SK-N-SH (cell line): ENCODE measurements around the gene HSFX3. TPM values are rescaled to one million over a fixed set of nuclear protein-coding genes. Genes with fewer than 3 reads are reported as not detected.
A peak's percentile ranks its signal among the peaks of the same experiment; 100 is the strongest.
"Not testable (repeated sequence)": the region's sequence is repeated elsewhere in the genome, so short reads cannot be mapped to it uniquely, and the experiment has no call there.

ENCODE experiments used
- CTCF ChIA-PET: fragments of 300-600, 350-600 bp; formaldehyde crosslinking; extraction: SDS; loops from one replicate; lab custom pipeline; 2021; lab: Yijun Ruan, JAX
- POLR2A ChIA-PET: fragments of 350-600 bp; sonication (Branson Sonifier 250); formaldehyde crosslinking; extraction: SDS; loops from one replicate; lab custom pipeline; 2020; ENCODE audit warnings: antibody characterized with exemption, inconsistent platforms; lab: Yijun Ruan, JAX
- DNase-seq: peaks from one replicate; pipeline ENCODE4 v3.0.0; 2012
- H2AFZ ChIP-seq: fragments of 200-600 bp; sonication (generic); 2 replicates; pipeline ENCODE4 v1.8.1; 2016; ENCODE audit warnings: antibody characterized with exemption, mild to moderate bottlenecking, low read depth
- H3F3A ChIP-seq: fragments of 200-600 bp; sonication (generic); replicated peaks from 2 replicates; pipeline ENCODE3; 2016; ENCODE audit warnings: antibody characterized with exemption, mild to moderate bottlenecking; ENCODE audit not compliant: insufficient read depth
- H3K27ac ChIP-seq, 2 experiments: fragments of 200-500 bp in 1 of 2; fragments of 200-600 bp in 1 of 2; sonication (Bioruptor generic) in 1 of 2; sonication (generic), shearing (Covaris generic) in 1 of 2; 2 replicates each; pipeline versions ENCODE4 v1.5.1 to v1.6.1; 2014 to 2016; ENCODE audit warnings: low read depth in 2 of 2, inconsistent platforms in 1 of 2, low read length in 1 of 2, mild to moderate bottlenecking in 1 of 2, mixed read lengths in 1 of 2
- H3K27me3 ChIP-seq: fragments of 200-600 bp; sonication (generic), shearing (Covaris generic); 2 replicates; pipeline ENCODE4 v1.6.1; 2016; ENCODE audit warnings: mixed run types; ENCODE audit not compliant: insufficient read depth
- H3K36me3 ChIP-seq, 2 experiments: fragments of 200-500 bp in 1 of 2; fragments of 200-600 bp in 1 of 2; sonication (Bioruptor generic) in 1 of 2; sonication (generic) in 1 of 2; replicated peaks in 1 of 2; 2 replicates each; pipeline versions ENCODE3 to v1.5.1; 2014 to 2016; ENCODE audit warnings: low read length in 1 of 2, mild to moderate bottlenecking in 1 of 2; ENCODE audit not compliant: insufficient read depth in 2 of 2, control insufficient read depth in 1 of 2
- H3K4me1 ChIP-seq, 2 experiments: fragments of 200-500 bp in 1 of 2; fragments of 200-600 bp in 1 of 2; sonication (Bioruptor generic) in 1 of 2; sonication (generic), shearing (Covaris generic) in 1 of 2; 2 replicates each; pipeline versions ENCODE4 v1.5.1 to v1.6.1; 2014 to 2016; ENCODE audit warnings: low read depth in 1 of 2, low read length in 1 of 2, mixed run types in 1 of 2; ENCODE audit not compliant: insufficient read depth in 2 of 2, control insufficient read depth in 1 of 2
- H3K4me2 ChIP-seq: fragments of 200-600 bp; sonication (generic), shearing (Covaris generic); 2 replicates; pipeline ENCODE4 v1.6.1; 2017; ENCODE audit warnings: mixed run types
- H3K4me3 ChIP-seq, 2 experiments: fragments of 200-500 bp in 1 of 2; fragments of 200-600 bp in 1 of 2; sonication (Bioruptor generic) in 1 of 2; sonication (generic), shearing (Covaris generic) in 1 of 2; 2 replicates each; pipeline versions ENCODE4 v1.5.1 to v1.8.1; 2014 to 2016; ENCODE audit warnings: low read depth in 2 of 2, inconsistent platforms in 1 of 2, low read length in 1 of 2, mild to moderate bottlenecking in 1 of 2, mixed read lengths in 1 of 2, moderate library complexity in 1 of 2
- H3K79me2 ChIP-seq: fragments of 200-600 bp; sonication (generic); 2 replicates; pipeline ENCODE4 v1.8.1; 2017; ENCODE audit warnings: mild to moderate bottlenecking; ENCODE audit not compliant: insufficient read depth
- H3K9ac ChIP-seq: fragments of 200-600 bp; sonication (generic); 2 replicates; pipeline ENCODE4 v1.6.1; 2017; ENCODE audit warnings: mixed run types
- H3K9me2 ChIP-seq: fragments of 200-600 bp; sonication (generic); 2 replicates; pipeline ENCODE4 v1.6.1; 2017; ENCODE audit warnings: mixed run types
- H3K9me3 ChIP-seq: fragments of 200-600 bp; sonication (generic); 2 replicates; pipeline ENCODE4 v1.6.1; 2017; ENCODE audit warnings: mixed run types, mild to moderate bottlenecking, moderate library complexity
- H4K20me1 ChIP-seq: fragments of 200-600 bp; sonication (generic); 2 replicates; pipeline ENCODE4 v1.6.1; 2017; ENCODE audit warnings: mild to moderate bottlenecking, mixed run types; ENCODE audit not compliant: insufficient read depth
- CHD2 ChIP-seq: fragments of 150-350 bp; IDR thresholded peaks from 2 replicates; pipeline ENCODE4 v1.6.1; 2018; ENCODE audit warnings: low read length; ENCODE audit not compliant: partially characterized antibody
- EP300 ChIP-seq, 2 experiments: IDR thresholded peaks; 2 replicates each; pipeline versions ENCODE4 v1.4.0 to v1.6.1; 2012; ENCODE audit warnings: borderline replicate concordance in 1 of 2, low read depth in 1 of 2, low read length in 1 of 2
- EZH2phosphoT487 ChIP-seq: fragments of 200-600 bp; sonication (generic); IDR thresholded peaks from 2 replicates; pipeline ENCODE4 v1.6.1; 2017; ENCODE audit warnings: low read depth, mixed run types, mild to moderate bottlenecking, antibody characterized with exemption, moderate library complexity, borderline replicate concordance
- FOXJ3 ChIP-seq: sonication (generic); formaldehyde crosslinking; IDR thresholded peaks from 2 replicates; pipeline ENCODE4 v1.5.1; 2020; ENCODE audit warnings: mild to moderate bottlenecking, missing genetic modification reagents
- GABPA ChIP-seq: IDR thresholded peaks from 2 replicates; pipeline ENCODE4 v1.4.0; 2012; ENCODE audit warnings: low read depth, mild to moderate bottlenecking
- GATA2 ChIP-seq: sonication (generic); formaldehyde crosslinking; IDR thresholded peaks from 2 replicates; pipeline ENCODE4 v1.5.0; 2020; ENCODE audit warnings: mild to moderate bottlenecking, missing genetic modification reagents
- MXI1 ChIP-seq: IDR thresholded peaks from 2 replicates; pipeline ENCODE4 v1.6.1; 2012; ENCODE audit warnings: mild to moderate bottlenecking, low read depth, low read length, improper control_type of control experiment
- NFIC ChIP-seq: IDR thresholded peaks from 2 replicates; pipeline ENCODE4 v1.4.0; 2012; ENCODE audit warnings: borderline replicate concordance
- SIN3A ChIP-seq: IDR thresholded peaks from 2 replicates; pipeline ENCODE4 v1.6.1; 2012; ENCODE audit warnings: low read depth, mild to moderate bottlenecking, low read length, moderate library complexity, borderline replicate concordance
- TEAD4 ChIP-seq: IDR thresholded peaks from 2 replicates; pipeline ENCODE4 v1.4.0; 2012; ENCODE audit warnings: mild to moderate bottlenecking, borderline replicate concordance; ENCODE audit not compliant: insufficient read depth
- USF1 ChIP-seq: IDR thresholded peaks from 2 replicates; pipeline ENCODE4 v1.4.0; 2012; ENCODE audit warnings: low read depth, borderline replicate concordance
- ZBTB33 ChIP-seq: IDR thresholded peaks from 2 replicates; pipeline ENCODE4 v1.4.0; 2012; ENCODE audit warnings: low read depth, borderline replicate concordance
- WGBS: methylation state at CpG from one replicate; pipeline ENCODE4 v1.1.6; 2017; ENCODE audit warnings: low lambda C conversion rate; 5-methylcytosine and 5-hydroxymethylcytosine counted together
- polyA plus RNA-seq, 3 experiments: library from polyadenylated mRNA; depleted of rRNA; stranded (reverse); fragments of >200 nt; gene quantifications; 2 replicates each; pipeline ENCODE4 v1.2.3, GENCODE V29; 2012

Gene HSFX3
- polyA plus RNA-seq, 1 of the 3 experiments (the other 2 are of a cell fraction), result not detected

GRCh38 chrX:149525389-149525788, 24.3 kb downstream of the HSFX3 start:
- H3K4me1 ChIP-seq, result peaks cover 0 to 13% of the 10 kb centered on the region in 2 experiments; a peak in 1 of 4 replicates
- peak overlapping the region; percentile 47 to 68; a peak in 2 of 4 replicates for H3K27ac ChIP-seq
- DNase-seq, H3K27me3 ChIP-seq, H3K4me3 ChIP-seq, CTCF ChIA-PET, H3K9me2 ChIP-seq, H3K9ac ChIP-seq, H4K20me1 ChIP-seq, H3F3A ChIP-seq, H2AFZ ChIP-seq, H3K9me3 ChIP-seq, H3K79me2 ChIP-seq, POLR2A ChIA-PET, H3K4me2 ChIP-seq, H3K36me3 ChIP-seq: not testable (repeated sequence)
- peak; percentile 58 for TF ChIP-seq GABPA
- no CpG with 5 or more reads among the region's 10 CpGs for WGBS

- no peaks in the 10 kb centered on the region; the same call in 1 of the 2 replicates for H3K27me3 ChIP-seq
- no peak overlapping the region for H2AFZ ChIP-seq
These were observed 26.8 kb downstream of the HSFX3 start for GRCh38 chrX:149522916-149523315.

GRCh38 chrX:149521438-149521837, 28.3 kb downstream of the HSFX3 start:
- no peaks in the 10 kb centered on the region for H3K9me2 ChIP-seq
- no peak overlapping the region for H2AFZ ChIP-seq
- H3K36me3 ChIP-seq, result no peaks in the 10 kb centered on the region
- H3K79me2 ChIP-seq, result no peaks in the 10 kb centered on the region
- CTCF ChIA-PET, result interaction anchor here (0.6 to 3.2 kb wide), 3 partner anchors 9 to 50 kb away, joined by 3 to 25 read pairs (median 4); partner anchors contain the start of gene IDS
- no peaks in the 10 kb centered on the region for H3F3A ChIP-seq
- 42% methylated on average over 9 of the region's 9 CpGs for WGBS
- no peak overlapping the region for H3K9ac ChIP-seq
- TF ChIP-seq FOXJ3 (CRISPR knock-in tag) (peak; percentile 45; the same call in 1 of the 2 replicates), ZBTB33 (no peak), MXI1 (peak; percentile 56; the same call in 1 of the 2 replicates), EP300 (IDR thresholded peaks at IDR 0.05; ENCODE audit: borderline replicate concordance in 1 of 2, low read depth in 1 of 2, low read length in 1 of 2) (peak in 1 of 2 experiments; percentile 26; a peak in 1 of 4 replicates), GATA2 (CRISPR knock-in tag) (peak; percentile 89)
- H3K9me3 ChIP-seq, result no peaks in the 10 kb centered on the region
- DNase-seq, result no peak
- no peaks in the 10 kb centered on the region; the same call in 1 of the 2 replicates for H3K27me3 ChIP-seq
- H4K20me1 ChIP-seq, result no peaks in the 10 kb centered on the region
- H3K4me2 ChIP-seq, result no peak overlapping the region
- H3K4me3 ChIP-seq, result no peak overlapping the region
- POLR2A ChIA-PET, result interaction anchor here (0.9 to 2.4 kb wide), 3 partner anchors 9 to 19 kb away, joined by 3 to 9 read pairs (median 8); partner anchors contain the start of genes EOLA1 and IDS
- peaks cover 0 to 13% of the 10 kb centered on the region in 2 experiments; a peak in 1 of 4 replicates for H3K4me1 ChIP-seq
- peak overlapping the region in 1 of 2 experiments; percentile 60; a peak in 2 of 4 replicates for H3K27ac ChIP-seq

More at GRCh38 chrX:149522916-149523315, 26.8 kb downstream of the HSFX3 start:
- TF ChIP-seq EP300 (IDR thresholded peaks at IDR 0.05; ENCODE audit: borderline replicate concordance in 1 of 2, low read depth in 1 of 2, low read length in 1 of 2) (no peak), TEAD4 (no peak), SIN3A (no peak), USF1 (no peak), CHD2 (no peak), EZH2phosphoT487 (no peak), NFIC (no peak), MXI1 (no peak)
- Histone ChIP-seq H3K9me3 (no peaks in the 10 kb centered on the region), H3K27ac (peak overlapping the region in 1 of 2 experiments; percentile 60; a peak in 1 of 4 replicates), H3K9me2 (no peaks in the 10 kb centered on the region), H3K36me3 (no peaks in the 10 kb centered on the region), H3K4me2 (no peak overlapping the region), H3K79me2 (no peaks in the 10 kb centered on the region), H3K9ac (no peak overlapping the region), H4K20me1 (no peaks in the 10 kb centered on the region), H3K4me3 (no peak overlapping the region), H3K4me1 (peaks cover 0 to 13% of the 10 kb centered on the region in 2 experiments; a peak in 1 of 4 replicates), H3F3A (no peaks in the 10 kb centered on the region)
- CTCF ChIA-PET, result interaction anchor here (3.2 kb wide), 1 partner anchor 11 kb away, joined by 25 read pairs; no protein-coding TSS in a partner anchor
- POLR2A ChIA-PET, result no interaction called here
- no peak for DNase-seq
- 39% methylated on average over 2 of the region's 2 CpGs for WGBS
